HCT116 (cell line): ENCODE measurements around the gene IFT122. TPM values are rescaled to one million over a fixed set of nuclear protein-coding genes. Genes with fewer than 3 reads are reported as not detected.
A peak's percentile ranks its signal among the peaks of the same experiment; 100 is the strongest.
"Not testable (repeated sequence)": the region's sequence is repeated elsewhere in the genome, so short reads cannot be mapped to it uniquely, and the experiment has no call there.

ENCODE experiments used
- ATAC-seq: fragments of 200-7000 bp; cut with Tn5 transposase; 2 replicates; pipeline ENCODE4 v1.9.1; 2020; ENCODE audit warnings: mild to moderate bottlenecking, moderate library complexity
- BruUV-seq: library from RNA; stranded (reverse); fragments of 400-500 nt; replicated peaks from 2 replicates; lab custom pipeline; 2021; lab: Mats Ljungman, UMichigan
- CTCF ChIA-PET: fragments of 300-600 bp; sonication (Branson Sonifier 250); formaldehyde crosslinking; loops from one replicate; lab custom pipeline; 2021; ENCODE audit warnings: antibody characterized with exemption; lab: Charles Lee
- POLR2A ChIA-PET: fragments of 300-600, 350-600 bp; sonication (Branson Sonifier 250); formaldehyde crosslinking; loops from one replicate; lab custom pipeline; 2021; ENCODE audit warnings: antibody characterized with exemption; lab: Charles Lee
- RAD21 ChIA-PET, 2 experiments: fragments of 300-600 bp; sonication (Branson Sonifier 250); formaldehyde crosslinking; loops; one replicate each; lab custom pipeline; 2023; ENCODE audit warnings: low total read pairs in 2 of 2; ENCODE audit not compliant: uncharacterized antibody in 2 of 2, unreplicated experiment in 2 of 2, low non-redundant PET in 1 of 2; lab: Charles Lee
- DNase-seq: peaks from one replicate; pipeline ENCODE4 v3.0.0-alpha.2; 2010; ENCODE audit warnings: low read depth, low spot score
- H2AFZ ChIP-seq: fragments of 200-600 bp; shearing (Covaris generic), sonication (generic); 2 replicates; pipeline ENCODE4 v1.6.1; 2017; ENCODE audit warnings: low read depth, mixed run types, mixed read lengths, antibody characterized with exemption, low read length; ENCODE audit not compliant: poor library complexity, severe bottlenecking
- H3K27ac ChIP-seq: 2 replicates; pipeline ENCODE4 v1.5.1; 2012; ENCODE audit warnings: low read depth, low read length
- H3K27me3 ChIP-seq: fragments of 200-600 bp; sonication (generic); 2 replicates; pipeline ENCODE4 v1.6.1; 2016; ENCODE audit warnings: mixed run types, low read length, mixed read lengths; ENCODE audit not compliant: insufficient read depth
- H3K36me3 ChIP-seq, 2 experiments: fragments of 200-500 bp in 1 of 2; fragments of 200-600 bp in 1 of 2; sonication (Bioruptor generic) in 1 of 2; sonication (generic) in 1 of 2; 2 replicates each; pipeline versions ENCODE4 v1.5.1 to v1.6.1; 2014 to 2016; ENCODE audit warnings: low read length in 2 of 2, inconsistent platforms in 1 of 2, mixed read lengths in 1 of 2, mixed run types in 1 of 2; ENCODE audit not compliant: insufficient read depth in 2 of 2, control insufficient read depth in 1 of 2
- H3K4me1 ChIP-seq, 2 experiments: fragments of 200-600 bp in 1 of 2; sonication (generic) in 1 of 2; 2 replicates each; pipeline versions ENCODE4 v1.5.1 to v1.6.1; 2012 to 2017; ENCODE audit warnings: low read length in 2 of 2, inconsistent platforms in 1 of 2, mild to moderate bottlenecking in 1 of 2, mixed read lengths in 1 of 2, mixed run types in 1 of 2, moderate library complexity in 1 of 2; ENCODE audit not compliant: insufficient read depth in 2 of 2, control insufficient read depth in 1 of 2
- H3K4me2 ChIP-seq: fragments of 200-600 bp; sonication (generic); 2 replicates; pipeline ENCODE4 v1.6.1; 2017; ENCODE audit warnings: mixed run types, low read length, mixed read lengths
- H3K4me3 ChIP-seq, 2 experiments: fragments of 200-600 bp in 1 of 2; sonication (generic) in 1 of 2; replicated peaks in 1 of 2; 2 replicates each; pipeline ENCODE4 v1.5.1; 2011 to 2016; ENCODE audit warnings: low read length in 2 of 2, control low read depth in 1 of 2, low read depth in 1 of 2, mild to moderate bottlenecking in 1 of 2, mixed read lengths in 1 of 2, mixed run types in 1 of 2
- H3K79me2 ChIP-seq: fragments of 200-600 bp; sonication (generic); 2 replicates; pipeline ENCODE4 v1.6.1; 2017; ENCODE audit warnings: mild to moderate bottlenecking, mixed run types, low read length, moderate library complexity, mixed read lengths; ENCODE audit not compliant: insufficient read depth
- H3K9ac ChIP-seq: fragments of 200-600 bp; sonication (generic); 2 replicates; pipeline ENCODE4 v1.6.1; 2016; ENCODE audit warnings: low read length, mixed read lengths
- H3K9me2 ChIP-seq: fragments of 200-600 bp; sonication (generic), shearing (Covaris generic); 2 replicates; pipeline ENCODE4 v1.6.1; 2017; ENCODE audit warnings: mixed run types, mild to moderate bottlenecking, moderate library complexity; ENCODE audit not compliant: insufficient read depth
- H3K9me3 ChIP-seq, 2 experiments: fragments of 200-500 bp in 1 of 2; fragments of 200-600 bp in 1 of 2; sonication (Bioruptor generic) in 1 of 2; sonication (generic) in 1 of 2; 2 replicates each; pipeline ENCODE4 v1.6.1; 2014 to 2017; ENCODE audit warnings: low read length in 2 of 2, mixed read lengths in 2 of 2, inconsistent platforms in 1 of 2, low read depth in 1 of 2, mild to moderate bottlenecking in 1 of 2, mixed run types in 1 of 2, moderate library complexity in 1 of 2; ENCODE audit not compliant: control insufficient read depth in 1 of 2, insufficient read depth in 1 of 2
- H4K20me1 ChIP-seq: fragments of 200-600 bp; sonication (generic), shearing (Covaris generic); 2 replicates; pipeline ENCODE4 v1.6.1; 2017; ENCODE audit warnings: mixed run types, mild to moderate bottlenecking, moderate library complexity; ENCODE audit not compliant: insufficient read depth
- CEBPB ChIP-seq: IDR thresholded peaks from 2 replicates; pipeline ENCODE4 v1.6.1; 2012; ENCODE audit warnings: low read depth
- EGR1 ChIP-seq: IDR thresholded peaks from 2 replicates; pipeline ENCODE4 v1.6.1; 2012; ENCODE audit warnings: low read depth
- EZH2 ChIP-seq: fragments of 200-600 bp; sonication (generic); IDR thresholded peaks from 2 replicates; pipeline ENCODE4 v1.6.1; 2017; ENCODE audit warnings: antibody characterized with exemption, mixed run types
- EZH2phosphoT487 ChIP-seq: fragments of 200-600 bp; IDR thresholded peaks from 2 replicates; pipeline ENCODE4 v1.6.1; 2018; ENCODE audit warnings: antibody characterized with exemption, borderline replicate concordance
- FOSL1 ChIP-seq: IDR thresholded peaks from 2 replicates; pipeline ENCODE4 v1.6.1; 2012; ENCODE audit warnings: low read depth
- JUND ChIP-seq: IDR thresholded peaks from 2 replicates; pipeline ENCODE4 v1.6.1; 2012
- POLR2A ChIP-seq: IDR thresholded peaks from 2 replicates; pipeline ENCODE4 v1.7.0; 2011; ENCODE audit warnings: borderline replicate concordance; ENCODE audit not compliant: insufficient read depth, insufficient read length; ENCODE audit errors: extremely low read depth
- POLR2AphosphoS5 ChIP-seq: IDR thresholded peaks from 2 replicates; pipeline ENCODE4 v1.6.1; 2011; ENCODE audit warnings: mild to moderate bottlenecking, low read depth, low read length, moderate library complexity
- SP1 ChIP-seq: IDR thresholded peaks from 2 replicates; pipeline ENCODE4 v1.6.1; 2012; ENCODE audit warnings: low read depth
- TCF7L2 ChIP-seq: IDR thresholded peaks from 2 replicates; pipeline ENCODE4 v1.7.0; 2011; ENCODE audit warnings: borderline replicate concordance, inconsistent platforms; ENCODE audit not compliant: insufficient read depth, insufficient read length; ENCODE audit errors: extremely low read depth
- YY1 ChIP-seq: IDR thresholded peaks from 2 replicates; pipeline ENCODE4 v1.6.1; 2011; ENCODE audit warnings: low read length, low read depth, moderate library complexity, mild to moderate bottlenecking; ENCODE audit not compliant: insufficient replicate concordance; ENCODE audit errors: extremely low read depth
- intact Hi-C: fragments of 100-400 bp; cut with micrococcal nuclease; formaldehyde crosslinking; loops from 2 replicates; pipeline ENCODE4 v1.10.0; 2022
- total RNA-seq: library from RNA; stranded (reverse); gene quantifications from one replicate; pipeline ENCODE4 v1.2.1, GENCODE V29; 2021; ENCODE audit not compliant: unreplicated experiment
- TF ChIP-seq, protein P1 (sequence below), 3 experiments: fragments of 200-600 bp in 1 of 3; sonication (generic) in 1 of 3; IDR thresholded peaks in 2 of 3; conservative IDR thresholded peaks in 1 of 3; 2 replicates each; pipeline ENCODE4 v1.5.1; 2012 to 2017; ENCODE audit warnings: low read depth in 2 of 3, low read length in 2 of 3, antibody characterized with exemption in 1 of 3, borderline replicate concordance in 1 of 3, control low read depth in 1 of 3, mild to moderate bottlenecking in 1 of 3, mixed read lengths in 1 of 3, mixed run types in 1 of 3, moderate library complexity in 1 of 3; ENCODE audit not compliant: insufficient read depth in 1 of 3

Gene IFT122
- total RNA-seq, 1 experiment from 2014 or later = 21.4 TPM

DNA sequence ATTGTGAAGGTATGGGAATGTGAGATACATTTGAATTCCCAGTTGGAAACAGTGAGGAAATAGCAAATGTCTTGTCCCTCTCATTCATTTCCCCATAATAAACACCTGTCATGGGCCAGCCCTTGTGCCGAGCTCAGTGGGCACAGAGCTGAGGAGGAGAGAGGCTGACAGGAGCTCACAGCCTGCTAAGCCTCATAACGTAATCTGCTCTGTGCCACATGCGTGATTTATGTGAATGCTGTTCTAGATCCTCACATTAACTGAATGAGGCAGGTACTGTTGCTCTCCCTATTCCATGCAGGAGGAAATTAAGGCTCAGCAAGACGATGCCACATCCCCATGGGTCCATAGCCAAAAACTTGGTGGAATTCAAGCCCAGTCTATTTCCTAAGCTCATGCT, 53.2 kb downstream of the IFT122 start:
- DNase-seq = no peak
- intact Hi-C loops = loop anchor here (5.0 kb wide), 1 partner anchor 114 kb away; the partner anchor contains the start of gene PLXND1
- no TSS peak for BruUV-seq

DNA sequence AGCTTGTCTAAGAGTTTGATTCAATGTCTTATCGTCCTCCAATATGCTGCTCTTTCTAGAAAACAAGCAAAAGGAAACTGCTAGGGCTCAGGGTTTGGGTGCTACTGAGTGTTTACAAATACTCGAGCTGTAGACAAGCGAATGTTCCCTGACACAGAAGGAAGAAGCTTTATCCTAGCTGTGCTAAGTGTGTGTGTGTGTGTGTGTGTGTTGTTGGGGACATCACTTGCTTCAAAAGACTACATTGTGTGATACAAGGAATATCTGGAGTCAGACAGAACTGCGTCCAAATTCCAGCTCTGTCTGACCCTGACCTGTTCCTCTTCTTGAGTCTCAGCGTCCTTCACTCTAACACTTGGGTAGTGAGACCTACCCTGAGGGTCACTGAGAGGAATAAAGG, 54.5 kb downstream of the IFT122 start:
- H2AFZ ChIP-seq, H3K9me2 ChIP-seq, H3K9ac ChIP-seq, H4K20me1 ChIP-seq, BruUV-seq, DNase-seq, H3K4me3 ChIP-seq, CTCF ChIA-PET, POLR2A ChIA-PET, H3K79me2 ChIP-seq, RAD21 ChIA-PET, H3K9me3 ChIP-seq, H3K36me3 ChIP-seq, H3K27ac ChIP-seq, H3K27me3 ChIP-seq: not testable (repeated sequence)
- intact Hi-C loops = loop anchor here (5.0 kb wide), 1 partner anchor 113 kb away; the partner anchor contains the start of gene PLXND1
- peaks cover 9 to 30% of the 10 kb centered on the region in 2 experiments for H3K4me1 ChIP-seq
- peak; percentile 3; the same call in 1 of the 2 replicates for ATAC-seq
- H3K4me2 ChIP-seq = peak overlapping the region; percentile 54

More for the DNA sequence above, 53.2 kb downstream of the IFT122 start:
- H3K36me3 ChIP-seq = no peaks in the 10 kb centered on the region
- ChIA-PET CTCF (interaction anchor here (1.7 kb wide), 1 partner anchor 134 kb away, joined by 4 read pairs; no protein-coding TSS in a partner anchor), POLR2A (no interaction called here)
- no peak overlapping the region for H3K27ac ChIP-seq
- H3K9me3 ChIP-seq = no peaks in the 10 kb centered on the region
- no peak overlapping the region for H3K9ac ChIP-seq
- H3K27me3 ChIP-seq = no peaks in the 10 kb centered on the region
- H3K9me2 ChIP-seq = no peaks in the 10 kb centered on the region
- no peaks in the 10 kb centered on the region for H3K79me2 ChIP-seq
- H3K4me2 ChIP-seq = no peak overlapping the region
- H3K4me1 ChIP-seq = peaks cover 9 to 25% of the 10 kb centered on the region in 2 experiments
- no peaks in the 10 kb centered on the region for H4K20me1 ChIP-seq
- no peak for ATAC-seq
- TF ChIP-seq JUND (no peak), SP1 (no peak), CEBPB (no peak), POLR2A (no peak), EGR1 (no peak), YY1 (no peak), POLR2AphosphoS5 (no peak), EZH2phosphoT487 (no peak), FOSL1 (no peak), TCF7L2 (no peak), EZH2 (no peak)
- TF ChIP-seq, protein P1, sequence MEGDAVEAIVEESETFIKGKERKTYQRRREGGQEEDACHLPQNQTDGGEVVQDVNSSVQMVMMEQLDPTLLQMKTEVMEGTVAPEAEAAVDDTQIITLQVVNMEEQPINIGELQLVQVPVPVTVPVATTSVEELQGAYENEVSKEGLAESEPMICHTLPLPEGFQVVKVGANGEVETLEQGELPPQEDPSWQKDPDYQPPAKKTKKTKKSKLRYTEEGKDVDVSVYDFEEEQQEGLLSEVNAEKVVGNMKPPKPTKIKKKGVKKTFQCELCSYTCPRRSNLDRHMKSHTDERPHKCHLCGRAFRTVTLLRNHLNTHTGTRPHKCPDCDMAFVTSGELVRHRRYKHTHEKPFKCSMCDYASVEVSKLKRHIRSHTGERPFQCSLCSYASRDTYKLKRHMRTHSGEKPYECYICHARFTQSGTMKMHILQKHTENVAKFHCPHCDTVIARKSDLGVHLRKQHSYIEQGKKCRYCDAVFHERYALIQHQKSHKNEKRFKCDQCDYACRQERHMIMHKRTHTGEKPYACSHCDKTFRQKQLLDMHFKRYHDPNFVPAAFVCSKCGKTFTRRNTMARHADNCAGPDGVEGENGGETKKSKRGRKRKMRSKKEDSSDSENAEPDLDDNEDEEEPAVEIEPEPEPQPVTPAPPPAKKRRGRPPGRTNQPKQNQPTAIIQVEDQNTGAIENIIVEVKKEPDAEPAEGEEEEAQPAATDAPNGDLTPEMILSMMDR (IDR thresholded peaks at IDR 0.05 in 2 of 3, conservative IDR thresholded peaks at IDR 0.05 in 1 of 3; ENCODE audit: borderline replicate concordance in 1 of 3, insufficient read depth in 1 of 3, low read depth in 2 of 3, low read length in 2 of 3) = no peak
- TF ChIP-seq, all 23 proteins: peak for 0
- H3K4me3 ChIP-seq = no peak overlapping the region
- no peak overlapping the region for H2AFZ ChIP-seq
- RAD21 ChIA-PET = interaction anchor here in 1 of 2 experiments (0.7 kb wide), 1 partner anchor 337 kb away, joined by 6 read pairs; no protein-coding TSS in a partner anchor
